Hepatocyte (in vitro differentiated cells): ENCODE measurements around the gene PTPRN2. TPM values are rescaled to one million over a fixed set of nuclear protein-coding genes. Genes with fewer than 3 reads are reported as not detected.

ENCODE experiments used
- DNase-seq: peaks from one replicate; pipeline ENCODE4 v3.0.0-alpha.2; 2016; ENCODE audit warnings: low spot score
- H2AFZ ChIP-seq: fragments of 200-600 bp; sonication (generic); 2 replicates; pipeline ENCODE4 v1.6.0; 2016; ENCODE audit warnings: antibody characterized with exemption, mild to moderate bottlenecking
- H3K27ac ChIP-seq: fragments of 200-600 bp; sonication (generic); 2 replicates; pipeline ENCODE4 v1.5.1; 2016; ENCODE audit warnings: mild to moderate bottlenecking
- H3K27me3 ChIP-seq: fragments of 200-600 bp; sonication (generic); 2 replicates; pipeline ENCODE4 v1.6.1; 2016
- H3K36me3 ChIP-seq: fragments of 200-600 bp; sonication (generic); replicated peaks from 2 replicates; pipeline ENCODE4 v1.5.1; 2016; ENCODE audit warnings: low read depth; ENCODE audit not compliant: insufficient read depth
- H3K4me1 ChIP-seq: fragments of 200-600 bp; sonication (generic); 2 replicates; pipeline ENCODE4 v1.5.1; 2016; ENCODE audit warnings: mild to moderate bottlenecking, moderate library complexity; ENCODE audit not compliant: insufficient read depth
- H3K4me2 ChIP-seq: fragments of 200-600 bp; sonication (generic); 2 replicates; pipeline ENCODE4 v1.6.0; 2016
- H3K4me3 ChIP-seq: fragments of 200-600 bp; sonication (generic); 2 replicates; pipeline ENCODE4 v1.5.1; 2016; ENCODE audit warnings: mild to moderate bottlenecking
- H3K79me2 ChIP-seq: fragments of 200-600 bp; sonication (generic); 2 replicates; pipeline ENCODE4 v1.6.0; 2017; ENCODE audit warnings: mild to moderate bottlenecking
- H3K9me2 ChIP-seq: fragments of 200-600 bp; sonication (generic); replicated peaks from 2 replicates; pipeline ENCODE4 v1.6.0; 2017; ENCODE audit warnings: mild to moderate bottlenecking; ENCODE audit not compliant: insufficient read depth
- H3K9me3 ChIP-seq: fragments of 200-600 bp; sonication (generic); 2 replicates; pipeline ENCODE4 v1.5.1; 2016; ENCODE audit warnings: low read depth, mild to moderate bottlenecking
- H4K20me1 ChIP-seq: fragments of 200-600 bp; sonication (generic); 2 replicates; pipeline ENCODE4 v1.6.0; 2016; ENCODE audit warnings: mild to moderate bottlenecking; ENCODE audit not compliant: insufficient read depth, poor library complexity, severe bottlenecking
- EZH2 ChIP-seq: fragments of 200-600 bp; sonication (generic); IDR thresholded peaks from 2 replicates; pipeline ENCODE4 v1.6.1; 2016; ENCODE audit warnings: antibody characterized with exemption, mild to moderate bottlenecking, borderline replicate concordance
- EZH2phosphoT487 ChIP-seq: fragments of 200-600 bp; sonication (generic); IDR thresholded peaks from one replicate; pipeline ENCODE4 v1.6.1; 2018; ENCODE audit warnings: antibody characterized with exemption, mild to moderate bottlenecking, low read depth, moderate library complexity; ENCODE audit not compliant: unreplicated experiment, severe bottlenecking
- WGBS: methylation state at CpG from one replicate; pipeline ENCODE4 v1.1.6; 2016; ENCODE audit warnings: low lambda C conversion rate; ENCODE audit errors: missing lambda C conversion rate; 5-methylcytosine and 5-hydroxymethylcytosine counted together
- polyA plus RNA-seq: library from polyadenylated mRNA; unstranded; fragments of >200 nt; fragmentation: Nextera tagmentation; extraction: Ambion mirVana; gene quantifications from 2 replicates; pipeline ENCODE4 v1.2.1, GENCODE V29; 2016
- total RNA-seq: library from RNA; depleted of rRNA; stranded (reverse); fragments of >200 nt; gene quantifications from 2 replicates; pipeline ENCODE4 v1.2.3, GENCODE V29; 2014
- TF ChIP-seq, protein P1 (sequence below): fragments of 200-600 bp; sonication (generic); IDR thresholded peaks from 2 replicates; pipeline ENCODE4 v1.5.1; 2016; ENCODE audit warnings: antibody characterized with exemption, mild to moderate bottlenecking; ENCODE audit not compliant: poor library complexity

Gene PTPRN2
- total and polyA plus RNA-seq, 2 experiments from 2014 or later, result 2.1 to 3.3 TPM

DNA sequence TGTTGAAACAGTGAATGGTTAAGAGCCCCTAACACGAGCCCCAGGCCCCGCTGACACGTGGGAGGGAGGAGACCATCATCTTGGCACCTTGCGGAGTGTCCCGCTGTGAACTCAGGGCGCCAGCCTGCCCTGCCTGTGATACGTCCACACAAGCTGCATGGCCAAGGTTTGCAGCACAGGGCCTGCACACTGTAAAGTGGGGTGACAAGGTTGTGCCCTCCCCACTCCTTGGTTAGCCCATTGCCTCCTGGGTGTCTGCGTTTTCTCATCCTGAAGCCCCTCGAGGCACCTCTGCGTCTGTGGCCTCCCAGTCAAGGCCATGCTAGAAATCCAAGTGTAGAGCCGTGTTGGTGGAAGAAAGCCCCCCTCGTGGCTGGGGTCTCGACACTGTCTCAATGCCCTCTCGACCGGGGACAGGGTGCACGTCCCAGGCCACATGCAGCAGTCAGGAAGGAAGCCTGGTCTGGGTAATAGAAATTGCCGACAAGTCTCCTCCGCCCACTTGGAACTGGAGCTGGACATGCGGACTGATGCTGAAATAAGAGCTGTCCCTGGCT is 1058.8 kb downstream of the PTPRN2 start:
- H3K4me2 ChIP-seq, result no peak overlapping the region
- no peak for DNase-seq
- H4K20me1 ChIP-seq, result no peaks in the 10 kb centered on the region
- H3K36me3 ChIP-seq, result no peaks in the 10 kb centered on the region
- H3K79me2 ChIP-seq, result no peaks in the 10 kb centered on the region
- TF ChIP-seq EZH2, result no peak
- TF ChIP-seq, protein P1, sequence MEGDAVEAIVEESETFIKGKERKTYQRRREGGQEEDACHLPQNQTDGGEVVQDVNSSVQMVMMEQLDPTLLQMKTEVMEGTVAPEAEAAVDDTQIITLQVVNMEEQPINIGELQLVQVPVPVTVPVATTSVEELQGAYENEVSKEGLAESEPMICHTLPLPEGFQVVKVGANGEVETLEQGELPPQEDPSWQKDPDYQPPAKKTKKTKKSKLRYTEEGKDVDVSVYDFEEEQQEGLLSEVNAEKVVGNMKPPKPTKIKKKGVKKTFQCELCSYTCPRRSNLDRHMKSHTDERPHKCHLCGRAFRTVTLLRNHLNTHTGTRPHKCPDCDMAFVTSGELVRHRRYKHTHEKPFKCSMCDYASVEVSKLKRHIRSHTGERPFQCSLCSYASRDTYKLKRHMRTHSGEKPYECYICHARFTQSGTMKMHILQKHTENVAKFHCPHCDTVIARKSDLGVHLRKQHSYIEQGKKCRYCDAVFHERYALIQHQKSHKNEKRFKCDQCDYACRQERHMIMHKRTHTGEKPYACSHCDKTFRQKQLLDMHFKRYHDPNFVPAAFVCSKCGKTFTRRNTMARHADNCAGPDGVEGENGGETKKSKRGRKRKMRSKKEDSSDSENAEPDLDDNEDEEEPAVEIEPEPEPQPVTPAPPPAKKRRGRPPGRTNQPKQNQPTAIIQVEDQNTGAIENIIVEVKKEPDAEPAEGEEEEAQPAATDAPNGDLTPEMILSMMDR, result no peak
- no peaks in the 10 kb centered on the region for H3K9me2 ChIP-seq
- H2AFZ ChIP-seq, result no peak overlapping the region
- no peaks in the 10 kb centered on the region for H3K4me1 ChIP-seq
- no peaks in the 10 kb centered on the region for H3K9me3 ChIP-seq
- no peak overlapping the region for H3K27ac ChIP-seq
- no peak overlapping the region for H3K4me3 ChIP-seq
- WGBS, result 79% methylated on average over 19 of the region's 19 CpGs
- H3K27me3 ChIP-seq, result no peaks in the 10 kb centered on the region

DNA sequence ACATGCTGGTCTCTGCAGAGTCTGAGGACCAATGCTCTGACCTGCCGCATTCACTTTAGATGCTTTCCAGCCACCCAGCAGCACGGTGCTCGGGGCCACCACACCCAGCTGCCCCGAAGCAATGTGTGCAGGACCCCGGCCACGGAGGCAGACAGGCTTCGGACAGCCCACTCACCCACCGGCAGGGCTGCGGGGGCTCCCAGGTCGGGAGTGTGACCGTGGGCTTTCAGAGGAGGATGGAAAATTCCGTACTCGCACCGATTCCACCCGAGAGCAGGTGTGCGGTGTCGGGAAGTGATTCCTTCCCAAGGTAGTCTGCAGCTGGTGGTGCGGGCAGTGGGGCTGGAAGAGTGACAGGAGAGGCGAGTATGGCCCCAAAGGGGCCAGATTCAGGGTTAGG is 1059.9 kb downstream of the PTPRN2 start:
- Histone ChIP-seq H4K20me1 (no peaks in the 10 kb centered on the region), H3K79me2 (no peaks in the 10 kb centered on the region), H3K9me3 (no peaks in the 10 kb centered on the region), H3K27me3 (no peaks in the 10 kb centered on the region), H3K4me1 (no peaks in the 10 kb centered on the region), H3K4me2 (no peak overlapping the region), H3K36me3 (no peaks in the 10 kb centered on the region), H3K9me2 (no peaks in the 10 kb centered on the region), H3K27ac (no peak overlapping the region), H2AFZ (no peak overlapping the region), H3K4me3 (no peak overlapping the region)
- TF ChIP-seq, protein P1, result no peak
- no peak for TF ChIP-seq EZH2
- TF ChIP-seq EZH2phosphoT487, result no peak
- 89% methylated on average over 19 of the region's 19 CpGs for WGBS
- no peak for DNase-seq

DNA sequence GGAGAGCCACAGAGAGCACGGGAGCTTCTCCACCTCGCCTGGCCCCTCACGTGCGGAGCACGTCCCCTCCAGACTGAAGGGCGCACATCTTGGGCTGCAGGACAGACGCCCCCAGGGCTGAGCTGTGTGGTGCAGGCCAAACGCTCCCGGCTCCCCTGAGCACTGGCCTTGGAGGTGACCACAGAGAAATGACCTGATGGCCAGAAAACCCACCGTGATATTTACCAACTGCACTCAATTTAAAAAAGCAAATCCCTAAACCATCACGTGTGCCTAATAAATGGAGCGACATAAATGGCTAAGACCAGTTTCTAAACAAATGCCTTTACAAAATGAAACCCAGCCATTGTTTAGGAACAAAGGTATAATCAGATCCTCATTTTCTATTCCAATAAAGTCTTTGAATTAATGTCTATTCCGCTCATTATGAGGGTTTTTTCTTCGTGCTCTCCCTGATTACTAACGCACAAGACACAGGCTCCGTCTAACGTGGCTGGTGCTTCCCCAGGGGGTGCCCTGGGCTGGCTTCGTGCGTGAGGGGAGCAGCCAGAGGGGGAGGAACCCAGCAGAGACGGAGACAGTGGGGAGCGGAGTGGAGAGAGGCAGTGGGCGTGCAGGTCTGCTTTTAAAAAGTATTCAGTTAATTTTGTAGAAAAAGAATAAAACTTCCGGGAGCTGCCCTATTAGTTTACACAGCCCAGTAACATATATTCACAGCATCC is 1060.5 kb downstream of the PTPRN2 start:
- TF ChIP-seq EZH2 (no peak), EZH2phosphoT487 (no peak)
- TF ChIP-seq, protein P1, result no peak
- 73% methylated on average over 23 of the region's 23 CpGs for WGBS
- Histone ChIP-seq H3K4me1 (no peaks in the 10 kb centered on the region), H2AFZ (no peak overlapping the region), H3K9me3 (no peaks in the 10 kb centered on the region), H3K9me2 (no peaks in the 10 kb centered on the region), H3K27me3 (no peaks in the 10 kb centered on the region), H4K20me1 (no peaks in the 10 kb centered on the region), H3K4me2 (no peak overlapping the region), H3K79me2 (no peaks in the 10 kb centered on the region), H3K4me3 (no peak overlapping the region), H3K27ac (no peak overlapping the region), H3K36me3 (no peaks in the 10 kb centered on the region)
- DNase-seq, result no peak
